Testis (tissue), 3 donors: ENCODE results near the gene KRT15. TPM values are rescaled to one million over a fixed set of nuclear protein-coding genes. Genes with fewer than 3 reads are reported as not detected.

Experiments
- DNase-seq: peaks from one replicate; pipeline ENCODE4 v3.0.0-alpha.2; 2019
- H3K27ac ChIP-seq, 2 donors: fragments of 200-600 bp; sonication (generic); one replicate each; pipeline ENCODE4 v1.5.1; 2019
- H3K27me3 ChIP-seq: fragments of 200-600 bp; sonication (generic); one replicate; pipeline ENCODE4 v1.5.1; 2019
- H3K36me3 ChIP-seq: fragments of 200-600 bp; sonication (generic); one replicate; pipeline ENCODE4 v1.5.1; 2017; ENCODE audit warnings: low read depth; ENCODE audit errors: missing control alignments
- H3K4me1 ChIP-seq: fragments of 200-600 bp; sonication (generic); one replicate; pipeline ENCODE4 v1.5.1; 2019
- H3K4me3 ChIP-seq, 2 donors: fragments of 200-600 bp; sonication (generic); one replicate each; pipeline ENCODE4 v1.5.1; 2017 to 2019
- H3K9me3 ChIP-seq: fragments of 200-600 bp; sonication (generic); one replicate; pipeline ENCODE4 v1.5.1; 2017
- POLR2A ChIP-seq: fragments of 450-650 bp; IDR thresholded peaks from one replicate; pipeline ENCODE4 v1.6.1; 2017; ENCODE audit warnings: antibody characterized with exemption, mild to moderate bottlenecking, moderate library complexity
- WGBS, 2 donors: methylation state at CpG; one replicate each; pipeline ENCODE4 v1.1.5; 2018; 5-methylcytosine and 5-hydroxymethylcytosine counted together
- intact Hi-C: fragments of 100-400 bp; cut with DNase I; formaldehyde crosslinking; loops from one replicate; pipeline ENCODE4 v1.15.1; 2023; ENCODE audit warnings: low total_unique reads
- polyA plus RNA-seq: library from polyadenylated mRNA; stranded (reverse); fragments of 350-450 nt; fragmentation: Illumina TruSeq; extraction: RNeasy Lipid Tissue Mini Kit (QIAGEN cat#74804); gene quantifications from one replicate; pipeline ENCODE4 v1.2.3, GENCODE V29; 2014; ENCODE audit warnings: low read depth, low replicate concordance; ENCODE audit not compliant: insufficient read depth
- total RNA-seq, 2 donors: library from RNA; depleted of rRNA; stranded (reverse); fragments of >200 nt; gene quantifications; one replicate each; pipeline ENCODE4 v1.2.3, GENCODE V29; 2016
- TF ChIP-seq, protein P1 (sequence below), 3 experiments: fragments of 450-650 bp in 2 of 3; fragments of 200-600 bp in 1 of 3; sonication (generic) in 1 of 3; IDR thresholded peaks; one replicate each; pipeline ENCODE4 v1.5.1; 2016 to 2019; ENCODE audit warnings: antibody characterized with exemption in 3 of 3, mild to moderate bottlenecking in 2 of 3, moderate library complexity in 1 of 3

The KRT15 gene
- total and polyA plus RNA-seq, 3 donors from 2014 or later: 5.8 to 21.7 (median 19.4) TPM

DNA sequence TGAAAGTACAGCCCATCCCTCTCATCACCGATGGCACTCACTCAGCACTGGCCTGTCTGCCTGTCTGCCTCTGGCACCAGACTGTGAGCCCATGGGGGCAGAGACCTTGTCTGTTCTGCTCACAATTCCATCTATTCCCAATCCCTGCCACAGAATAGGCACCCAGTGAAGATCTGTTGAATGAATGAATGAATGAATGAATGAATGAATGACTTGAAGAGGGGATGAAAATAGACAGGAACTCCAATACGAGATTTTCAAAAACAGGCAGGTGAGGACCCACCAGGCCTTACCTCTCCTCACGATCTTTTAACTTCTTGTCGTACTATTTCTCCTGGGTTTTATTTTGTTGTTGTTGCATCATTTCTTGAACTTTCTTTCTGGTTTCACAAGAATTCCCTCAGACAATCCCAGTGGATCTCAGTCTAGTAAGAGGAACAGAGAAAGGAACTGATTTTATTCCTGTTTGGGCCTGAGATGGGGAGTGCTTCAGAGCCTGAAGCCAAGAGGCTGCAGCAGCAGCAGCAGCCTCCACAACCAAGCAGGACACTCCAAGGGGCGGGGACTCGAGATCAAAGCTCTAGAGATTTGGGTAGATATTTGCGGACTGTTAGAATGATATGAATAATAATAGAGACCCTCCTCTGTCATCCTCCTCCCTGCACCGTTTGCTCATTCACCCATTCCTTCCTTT lies 35.4 kb upstream of the KRT15 start:
- Histone ChIP-seq H3K27ac (no peak overlapping the region), H3K27me3 (no peaks in the 10 kb centered on the region), H3K36me3 (no peaks in the 10 kb centered on the region), H3K4me3 (no peak overlapping the region), H3K4me1 (peaks cover 5% of the 10 kb centered on the region), H3K9me3 (no peaks in the 10 kb centered on the region)
- intact Hi-C loops: no loop called here
- 73 to 74% methylated on average over 8 of the region's 8 CpGs for WGBS, 2 donors
- no peak for DNase-seq
- TF ChIP-seq, protein P1, sequence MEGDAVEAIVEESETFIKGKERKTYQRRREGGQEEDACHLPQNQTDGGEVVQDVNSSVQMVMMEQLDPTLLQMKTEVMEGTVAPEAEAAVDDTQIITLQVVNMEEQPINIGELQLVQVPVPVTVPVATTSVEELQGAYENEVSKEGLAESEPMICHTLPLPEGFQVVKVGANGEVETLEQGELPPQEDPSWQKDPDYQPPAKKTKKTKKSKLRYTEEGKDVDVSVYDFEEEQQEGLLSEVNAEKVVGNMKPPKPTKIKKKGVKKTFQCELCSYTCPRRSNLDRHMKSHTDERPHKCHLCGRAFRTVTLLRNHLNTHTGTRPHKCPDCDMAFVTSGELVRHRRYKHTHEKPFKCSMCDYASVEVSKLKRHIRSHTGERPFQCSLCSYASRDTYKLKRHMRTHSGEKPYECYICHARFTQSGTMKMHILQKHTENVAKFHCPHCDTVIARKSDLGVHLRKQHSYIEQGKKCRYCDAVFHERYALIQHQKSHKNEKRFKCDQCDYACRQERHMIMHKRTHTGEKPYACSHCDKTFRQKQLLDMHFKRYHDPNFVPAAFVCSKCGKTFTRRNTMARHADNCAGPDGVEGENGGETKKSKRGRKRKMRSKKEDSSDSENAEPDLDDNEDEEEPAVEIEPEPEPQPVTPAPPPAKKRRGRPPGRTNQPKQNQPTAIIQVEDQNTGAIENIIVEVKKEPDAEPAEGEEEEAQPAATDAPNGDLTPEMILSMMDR (IDR thresholded peaks at IDR 0.05): no peak
- TF ChIP-seq POLR2A: no peak

DNA sequence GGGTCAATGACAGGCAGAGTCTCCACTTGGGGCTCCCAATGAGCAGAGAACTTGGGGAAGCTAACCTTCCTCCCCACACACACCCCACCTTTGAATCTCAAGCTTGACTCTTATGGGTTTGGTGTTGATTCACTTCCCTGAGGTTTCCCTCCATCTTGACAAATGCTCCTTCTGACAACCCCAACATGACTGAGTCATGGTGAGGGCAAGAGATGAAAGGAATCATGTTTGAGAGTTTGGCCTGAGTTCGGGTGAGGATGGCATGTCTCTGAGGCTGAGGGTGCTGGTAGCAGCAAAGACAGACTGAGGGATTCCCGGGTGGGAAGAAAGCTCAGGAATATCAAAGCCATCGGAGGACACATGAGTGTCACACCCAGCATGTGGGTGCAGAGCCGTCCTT lies 34.5 kb upstream of the KRT15 start:
- no peak for DNase-seq
- 85 to 95% methylated on average over 4 of the region's 4 CpGs for WGBS, 2 donors

DNA sequence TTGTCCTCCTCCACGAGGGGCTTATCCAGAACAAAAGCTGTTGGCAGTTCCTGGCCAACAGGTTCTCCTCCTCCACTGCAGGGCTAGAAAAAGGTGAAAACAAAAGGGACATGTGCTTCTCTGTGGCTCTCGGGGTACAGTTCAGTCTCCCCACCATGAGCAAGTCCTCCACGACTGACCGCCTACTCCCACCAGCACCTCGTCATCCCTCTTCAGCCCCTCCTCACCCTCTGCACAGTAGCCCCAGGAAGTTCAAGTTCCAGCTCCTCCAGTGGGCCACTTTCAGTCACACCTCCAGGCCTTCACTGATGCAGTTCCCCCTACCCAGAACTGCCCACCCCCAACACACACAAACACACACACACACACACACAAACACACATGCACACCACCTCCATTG lies 33.8 kb upstream of the KRT15 start:
- Histone ChIP-seq H3K4me3 (no peak overlapping the region), H3K4me1 (peaks cover 21% of the 10 kb centered on the region), H3K9me3 (no peaks in the 10 kb centered on the region), H3K27me3 (no peaks in the 10 kb centered on the region), H3K36me3 (no peaks in the 10 kb centered on the region), H3K27ac (no peak overlapping the region)
- WGBS, 2 donors: 89 to 91% methylated on average over 4 to 5 of the region's 5 CpGs
- TF ChIP-seq POLR2A: no peak
- TF ChIP-seq, protein P1 (IDR thresholded peaks at IDR 0.05): no peak
- DNase-seq: no peak
- intact Hi-C loops: no loop called here

More for the DNA sequence above, 34.5 kb upstream of the KRT15 start:
- Histone ChIP-seq H3K27me3 (no peaks in the 10 kb centered on the region), H3K4me1 (peaks cover 14% of the 10 kb centered on the region), H3K27ac (no peak overlapping the region), H3K36me3 (no peaks in the 10 kb centered on the region), H3K9me3 (no peaks in the 10 kb centered on the region), H3K4me3 (no peak overlapping the region)
- intact Hi-C loops: no loop called here
- TF ChIP-seq, protein P1 (IDR thresholded peaks at IDR 0.05): no peak
- no peak for TF ChIP-seq POLR2A

DNA sequence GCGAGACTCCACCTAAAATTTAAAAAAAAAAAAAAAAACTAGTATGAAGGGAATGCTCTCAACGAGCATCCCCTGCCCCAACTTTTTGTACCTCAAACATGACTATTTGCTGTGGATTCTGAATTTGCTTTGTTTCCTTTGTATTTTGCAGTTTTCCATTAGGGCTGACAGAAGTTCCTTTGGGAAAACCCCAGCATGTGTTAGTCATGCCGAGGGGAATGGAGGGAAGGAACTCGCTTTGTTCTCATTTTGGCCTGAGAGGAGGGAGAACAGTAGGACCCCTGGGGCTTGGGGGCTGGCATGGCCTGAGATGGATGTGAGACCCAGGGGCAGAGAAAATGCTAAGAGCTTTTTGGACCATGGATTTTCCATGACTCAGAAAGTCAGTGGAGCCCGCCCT lies 32.7 kb upstream of the KRT15 start:
- intact Hi-C loops: no loop called here
- no peaks in the 10 kb centered on the region for H3K36me3 ChIP-seq
- no peaks in the 10 kb centered on the region for H3K9me3 ChIP-seq
- H3K4me1 ChIP-seq: peaks cover 23% of the 10 kb centered on the region
- no peak overlapping the region for H3K27ac ChIP-seq
- DNase-seq: no peak
- H3K4me3 ChIP-seq: no peak overlapping the region
- 55 to 67% methylated on average over 5 of the region's 5 CpGs for WGBS, 2 donors
- no peak for TF ChIP-seq POLR2A
- TF ChIP-seq, protein P1 (IDR thresholded peaks at IDR 0.05): no peak
- H3K27me3 ChIP-seq: no peaks in the 10 kb centered on the region

DNA sequence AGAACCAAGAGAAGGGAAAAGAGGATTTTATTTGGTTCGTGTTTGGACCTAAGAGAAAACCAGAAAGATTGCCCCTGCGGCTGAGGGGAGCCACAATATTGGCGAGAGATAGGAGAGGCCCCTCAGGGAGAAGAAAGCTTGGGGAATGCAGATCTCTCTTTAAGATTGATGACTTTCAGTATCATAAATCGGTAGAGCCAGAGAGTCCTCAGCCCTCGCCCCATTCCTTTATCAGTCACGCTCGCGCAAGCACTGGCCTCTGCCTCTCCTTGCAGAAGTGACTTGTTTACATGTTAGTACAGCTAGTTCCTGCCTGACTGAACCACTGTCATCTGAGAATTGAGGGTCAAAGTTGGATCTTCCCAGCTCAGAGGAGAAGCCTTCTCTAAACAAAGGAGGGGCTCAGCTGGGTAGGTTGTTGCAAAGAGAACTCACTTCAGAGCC lies 30.9 kb upstream of the KRT15 start:
- Histone ChIP-seq H3K27me3 (no peaks in the 10 kb centered on the region), H3K36me3 (no peaks in the 10 kb centered on the region), H3K4me1 (peaks cover 23% of the 10 kb centered on the region), H3K9me3 (no peaks in the 10 kb centered on the region), H3K27ac (peak overlapping the region; percentile 10 to 39), H3K4me3 (peak overlapping the region in 1 of 2 donors; percentile 54)
- DNase-seq: peak; percentile 58
- intact Hi-C loops: loop anchor here (2.0 kb wide), 1 partner anchor 99 kb away; no protein-coding TSS in a partner anchor
- 33 to 45% methylated on average over 8 of the region's 8 CpGs for WGBS, 2 donors
- TF ChIP-seq POLR2A: no peak
- TF ChIP-seq, protein P1 (IDR thresholded peaks at IDR 0.05): no peak
